ENCODE measurements around the gene KIF1A.
A peak's percentile ranks its signal among the peaks of the same experiment; 100 is the strongest.

KIF1A gene, protein sequence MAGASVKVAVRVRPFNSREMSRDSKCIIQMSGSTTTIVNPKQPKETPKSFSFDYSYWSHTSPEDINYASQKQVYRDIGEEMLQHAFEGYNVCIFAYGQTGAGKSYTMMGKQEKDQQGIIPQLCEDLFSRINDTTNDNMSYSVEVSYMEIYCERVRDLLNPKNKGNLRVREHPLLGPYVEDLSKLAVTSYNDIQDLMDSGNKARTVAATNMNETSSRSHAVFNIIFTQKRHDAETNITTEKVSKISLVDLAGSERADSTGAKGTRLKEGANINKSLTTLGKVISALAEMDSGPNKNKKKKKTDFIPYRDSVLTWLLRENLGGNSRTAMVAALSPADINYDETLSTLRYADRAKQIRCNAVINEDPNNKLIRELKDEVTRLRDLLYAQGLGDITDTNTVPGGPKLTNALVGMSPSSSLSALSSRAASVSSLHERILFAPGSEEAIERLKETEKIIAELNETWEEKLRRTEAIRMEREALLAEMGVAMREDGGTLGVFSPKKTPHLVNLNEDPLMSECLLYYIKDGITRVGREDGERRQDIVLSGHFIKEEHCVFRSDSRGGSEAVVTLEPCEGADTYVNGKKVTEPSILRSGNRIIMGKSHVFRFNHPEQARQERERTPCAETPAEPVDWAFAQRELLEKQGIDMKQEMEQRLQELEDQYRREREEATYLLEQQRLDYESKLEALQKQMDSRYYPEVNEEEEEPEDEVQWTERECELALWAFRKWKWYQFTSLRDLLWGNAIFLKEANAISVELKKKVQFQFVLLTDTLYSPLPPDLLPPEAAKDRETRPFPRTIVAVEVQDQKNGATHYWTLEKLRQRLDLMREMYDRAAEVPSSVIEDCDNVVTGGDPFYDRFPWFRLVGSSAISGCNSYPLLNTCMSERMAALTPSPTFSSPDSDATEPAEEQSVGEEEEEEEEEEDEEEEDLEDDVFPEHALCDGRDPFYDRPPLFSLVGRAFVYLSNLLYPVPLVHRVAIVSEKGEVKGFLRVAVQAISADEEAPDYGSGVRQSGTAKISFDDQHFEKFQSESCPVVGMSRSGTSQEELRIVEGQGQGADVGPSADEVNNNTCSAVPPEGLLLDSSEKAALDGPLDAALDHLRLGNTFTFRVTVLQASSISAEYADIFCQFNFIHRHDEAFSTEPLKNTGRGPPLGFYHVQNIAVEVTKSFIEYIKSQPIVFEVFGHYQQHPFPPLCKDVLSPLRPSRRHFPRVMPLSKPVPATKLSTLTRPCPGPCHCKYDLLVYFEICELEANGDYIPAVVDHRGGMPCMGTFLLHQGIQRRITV (N-terminal part only)

DNA sequence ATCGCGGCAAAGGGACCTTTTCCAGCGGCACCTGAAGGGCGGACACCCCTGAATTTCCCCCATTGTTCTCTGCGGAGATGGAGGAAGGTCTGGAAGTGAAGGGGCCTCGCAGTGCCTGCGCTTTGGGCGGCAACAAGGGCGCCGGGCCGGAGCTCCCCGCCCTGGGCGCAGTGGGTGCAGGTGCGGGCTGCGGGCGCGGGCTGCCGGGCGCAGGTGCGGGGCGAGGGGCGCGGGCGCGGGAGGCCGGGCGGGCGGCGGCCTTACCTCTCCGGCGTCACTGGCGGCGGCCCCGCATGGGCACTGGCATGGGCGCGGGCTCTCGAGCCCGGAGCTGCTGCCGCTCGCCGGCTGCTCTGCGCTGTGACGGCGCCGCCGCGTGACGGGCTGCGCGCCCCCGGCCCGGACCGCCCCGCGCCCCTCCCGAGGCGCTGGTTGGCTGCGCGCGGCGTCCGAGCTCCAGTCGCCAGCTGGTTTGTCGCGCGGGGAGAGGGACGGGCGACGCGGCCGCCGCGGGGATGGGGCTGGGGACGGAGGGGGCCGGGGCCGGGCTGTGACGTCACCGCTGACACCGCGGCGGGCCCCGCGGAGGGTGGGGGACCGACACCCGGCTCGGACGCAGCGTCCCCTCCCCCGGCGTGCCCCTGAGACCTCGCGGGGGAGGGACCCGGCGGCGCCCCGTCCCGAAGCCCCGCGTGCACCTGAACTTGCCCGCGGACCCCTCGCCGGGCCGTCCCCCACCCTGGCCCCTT, at the start of gene KIF1A:
Gene KIF1A (minus strand): TSS at position 362 of the 749 bp plus-strand sequence. CDS start 22,467 bp downstream, outside the sequence.
- DNase-seq, result no peak

DNA sequence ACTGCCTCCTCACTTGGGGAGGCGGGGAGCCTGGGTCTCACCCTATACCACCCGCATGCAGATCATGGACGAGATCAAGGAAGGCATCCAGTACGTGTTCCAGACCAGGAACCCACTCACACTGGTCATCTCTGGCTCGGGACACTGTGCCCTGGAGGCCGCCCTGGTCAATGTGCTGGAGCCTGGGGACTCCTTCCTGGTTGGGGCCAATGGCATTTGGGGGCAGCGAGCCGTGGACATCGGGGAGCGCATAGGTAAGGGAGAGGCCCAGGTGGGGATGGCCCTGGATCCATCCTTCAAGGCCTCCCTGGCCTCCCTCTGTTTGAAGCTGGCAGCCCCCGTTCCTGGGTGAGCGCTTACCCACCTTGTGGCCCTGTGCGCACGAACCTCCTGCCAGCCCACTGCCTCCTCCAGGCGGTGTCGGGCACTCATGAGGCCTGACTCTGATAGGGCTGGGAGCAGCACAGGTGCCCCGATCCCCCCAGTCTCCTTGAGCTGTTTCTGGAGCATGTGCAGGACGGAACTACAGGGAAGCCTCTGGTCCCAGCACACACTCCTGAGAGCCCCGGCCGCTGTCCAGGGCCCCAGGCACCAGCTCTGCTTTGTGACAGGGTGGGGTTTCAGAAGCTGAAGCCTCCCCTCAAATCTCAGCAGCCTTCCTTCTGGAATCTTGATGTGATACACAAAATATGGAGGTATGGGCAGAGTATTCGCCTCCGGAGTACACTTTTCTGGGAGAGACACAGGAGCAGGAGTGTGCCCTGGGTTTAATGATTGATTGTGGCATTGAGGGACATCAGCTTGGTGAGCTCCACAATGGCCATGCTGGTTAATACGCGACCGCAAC, 49.3 kb upstream of the KIF1A start:
- DNase-seq, result no peak

DNA sequence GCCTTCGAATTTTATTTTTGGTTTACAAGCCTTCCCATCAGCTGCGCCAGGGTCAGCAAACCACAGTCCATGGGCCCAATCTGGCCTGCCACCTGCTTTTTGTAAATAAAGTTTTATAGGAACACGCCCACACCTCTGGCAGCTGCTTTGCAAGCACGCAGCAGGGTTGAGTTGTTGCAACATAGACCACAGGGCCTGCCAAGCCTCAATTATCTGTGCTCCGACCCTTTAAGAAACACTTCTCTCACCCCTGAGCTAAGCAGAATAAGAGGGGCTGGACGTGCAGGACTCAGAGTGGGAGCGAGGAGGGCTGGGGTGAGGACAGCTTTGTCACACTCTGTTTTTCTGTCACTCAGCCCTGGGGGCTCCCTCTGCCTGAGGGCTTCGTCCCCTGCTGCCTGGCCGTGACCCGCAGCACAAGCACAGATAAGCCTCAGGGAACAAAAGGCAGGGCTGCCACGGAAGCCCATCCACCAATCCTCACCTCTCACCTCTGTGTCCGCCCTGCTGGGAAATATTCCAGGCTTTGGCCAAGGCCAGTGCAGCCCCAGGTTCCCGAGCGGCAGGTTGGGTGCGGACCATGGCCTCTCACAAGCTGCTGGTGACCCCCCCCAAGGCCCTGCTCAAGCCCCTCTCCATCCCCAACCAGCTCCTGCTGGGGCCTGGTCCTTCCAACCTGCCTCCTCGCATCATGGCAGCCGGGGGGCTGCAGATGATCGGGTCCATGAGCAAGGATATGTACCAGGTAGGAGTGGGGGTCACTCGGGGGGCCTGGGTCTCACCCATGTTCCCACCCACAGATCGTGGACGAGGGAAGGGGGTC, 48.5 kb upstream of the KIF1A start, which contains the start of gene AGXT:
Gene AGXT (plus strand): TSS at position 539 of the 823 bp plus-strand sequence. CDS start 42 bp downstream, at position 581.
- DNase-seq, result no peak

DNA sequence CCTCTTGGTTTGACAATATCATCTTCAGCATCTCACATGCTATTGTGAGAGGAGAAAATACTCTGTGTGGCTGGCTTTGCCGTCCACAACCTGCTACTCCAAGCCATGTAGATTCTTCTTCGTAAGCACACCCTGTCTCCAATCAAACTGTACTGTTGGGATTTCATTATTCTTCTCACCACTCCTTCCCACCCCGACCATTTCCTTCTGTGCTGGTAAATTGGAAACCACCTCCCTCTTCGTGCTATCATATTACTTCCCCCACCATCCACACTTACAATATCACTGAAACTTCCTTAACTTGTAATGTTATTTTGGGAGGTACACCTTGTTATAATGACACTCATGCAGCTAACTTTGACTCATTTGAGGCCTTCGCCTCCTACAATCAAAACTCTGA, 45.4 kb upstream of the KIF1A start:
- no peak for DNase-seq

DNA sequence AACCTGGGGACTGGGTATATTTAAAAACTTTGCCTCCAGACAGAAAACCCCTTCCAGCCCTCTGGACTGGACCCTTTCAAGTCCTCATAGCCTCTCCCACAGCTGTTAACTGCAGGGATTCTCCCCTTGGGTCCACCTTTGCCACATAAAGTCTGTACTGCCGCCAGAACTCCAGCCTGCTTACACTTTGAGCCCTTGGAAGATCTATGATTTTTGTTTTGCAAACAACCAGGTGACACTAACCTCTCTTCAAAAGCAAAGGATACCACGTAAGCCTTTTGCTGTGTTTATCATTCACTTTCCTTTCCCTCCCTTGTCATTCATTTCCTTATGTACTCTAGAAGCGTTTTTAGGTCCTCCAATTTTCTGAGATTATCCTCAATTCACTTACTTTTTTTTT, 44.5 kb upstream of the KIF1A start:
- no peak for DNase-seq

DNA sequence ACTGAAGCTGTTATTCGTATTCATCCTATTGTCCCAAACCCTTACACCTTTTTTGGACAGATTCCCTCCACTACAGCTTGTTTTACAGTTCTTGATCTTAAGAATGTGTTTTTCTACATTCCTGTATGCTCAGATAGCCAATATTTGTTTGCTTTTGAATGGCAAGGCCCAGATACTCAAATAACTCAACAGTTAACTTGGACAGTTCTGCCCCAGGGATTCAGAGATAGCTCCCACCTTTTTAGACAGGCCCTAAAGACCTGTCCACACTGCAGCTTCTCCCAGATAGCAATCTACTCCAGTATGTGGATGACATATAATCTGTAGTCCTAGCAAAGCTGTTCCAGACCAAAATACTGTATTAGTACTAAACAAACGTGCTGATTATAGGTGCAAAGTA, 41.5 kb upstream of the KIF1A start:
- no peak for DNase-seq

DNA sequence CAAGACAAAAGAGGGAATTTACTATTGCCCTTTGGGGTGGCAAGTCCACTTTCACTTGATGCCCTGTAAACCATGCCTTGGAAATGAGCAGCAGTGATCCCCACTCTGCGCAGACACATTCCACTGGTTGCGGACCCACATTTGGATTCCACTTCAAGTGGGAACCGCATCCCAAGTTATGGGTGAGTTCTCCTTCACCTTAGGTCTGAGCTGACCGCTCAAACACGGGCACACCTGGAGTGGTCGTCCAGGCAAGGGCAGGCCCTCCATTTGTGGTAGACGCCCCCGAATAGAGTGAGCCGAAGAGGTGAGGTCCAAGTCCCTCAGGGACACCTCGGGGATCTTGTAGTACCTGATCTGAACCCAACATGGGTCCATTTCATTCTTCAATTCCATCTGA, 38.9 kb upstream of the KIF1A start:
- DNase-seq, result no peak

DNA sequence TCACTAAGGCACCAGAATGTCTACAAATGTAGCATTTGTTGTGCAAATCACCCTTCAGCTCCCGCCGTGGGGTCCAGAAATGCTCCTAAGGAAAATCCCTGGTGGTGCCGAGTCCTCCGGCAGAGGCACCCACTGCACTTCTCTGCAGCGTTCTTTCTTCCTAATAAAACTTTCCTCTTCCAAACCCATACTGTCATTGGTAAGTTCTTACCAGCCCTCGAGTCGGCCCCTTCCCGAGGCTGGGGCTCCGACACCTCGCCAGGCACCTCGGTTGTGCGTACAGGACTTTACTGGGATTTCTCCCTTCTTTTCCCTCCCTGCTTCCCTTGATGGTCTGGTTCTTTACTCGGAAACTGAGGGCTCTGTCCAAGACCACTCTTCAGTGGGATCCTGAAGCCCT, 38.3 kb upstream of the KIF1A start:
- DNase-seq, result no peak

DNA sequence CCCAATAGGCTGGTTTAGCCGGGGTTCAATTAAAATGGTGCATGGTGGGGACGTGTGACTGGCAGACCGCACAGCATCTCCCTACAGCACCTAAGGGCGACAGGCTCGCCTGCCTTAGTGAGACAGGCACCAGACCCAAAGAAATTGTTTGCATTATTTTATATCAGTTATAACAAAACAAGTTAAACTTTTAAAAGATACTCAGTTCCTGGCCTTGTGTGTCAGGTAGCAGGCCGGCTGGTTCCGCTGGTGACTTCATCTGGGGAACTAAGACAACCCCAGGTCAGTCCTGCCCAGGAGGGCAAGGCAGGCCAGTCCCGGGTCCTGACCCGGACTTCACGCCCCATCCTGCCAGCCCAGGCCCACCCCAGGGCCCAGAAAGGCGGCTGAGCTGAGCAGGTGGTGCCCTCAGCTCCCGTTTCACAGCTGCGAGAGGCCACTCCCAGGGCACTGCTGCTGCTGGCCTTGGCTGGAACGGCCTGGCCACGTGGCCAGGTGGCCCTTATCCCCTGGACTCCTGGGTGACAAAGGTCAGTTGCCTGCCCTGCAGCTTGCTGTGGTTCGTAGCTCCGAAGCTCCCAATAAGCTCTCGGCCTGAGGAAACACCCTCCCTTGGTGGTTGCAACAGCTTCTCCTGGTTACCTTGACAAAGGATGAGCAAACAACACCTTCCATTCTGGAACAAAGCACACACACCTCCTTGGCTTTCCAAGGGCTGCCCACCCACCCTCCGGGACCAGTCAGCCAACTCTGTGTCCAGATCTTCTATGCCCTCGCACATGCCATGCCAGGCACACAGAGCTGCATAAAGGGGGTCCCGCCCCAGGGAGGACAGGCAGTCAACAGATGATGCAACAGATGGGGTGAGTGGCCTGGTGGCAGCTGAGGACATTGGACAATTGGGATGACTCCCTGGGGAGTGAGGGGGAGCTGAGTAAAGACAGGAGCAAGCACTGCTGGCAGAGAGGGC, 37.3 kb upstream of the KIF1A start:
- no peak for DNase-seq

DNA sequence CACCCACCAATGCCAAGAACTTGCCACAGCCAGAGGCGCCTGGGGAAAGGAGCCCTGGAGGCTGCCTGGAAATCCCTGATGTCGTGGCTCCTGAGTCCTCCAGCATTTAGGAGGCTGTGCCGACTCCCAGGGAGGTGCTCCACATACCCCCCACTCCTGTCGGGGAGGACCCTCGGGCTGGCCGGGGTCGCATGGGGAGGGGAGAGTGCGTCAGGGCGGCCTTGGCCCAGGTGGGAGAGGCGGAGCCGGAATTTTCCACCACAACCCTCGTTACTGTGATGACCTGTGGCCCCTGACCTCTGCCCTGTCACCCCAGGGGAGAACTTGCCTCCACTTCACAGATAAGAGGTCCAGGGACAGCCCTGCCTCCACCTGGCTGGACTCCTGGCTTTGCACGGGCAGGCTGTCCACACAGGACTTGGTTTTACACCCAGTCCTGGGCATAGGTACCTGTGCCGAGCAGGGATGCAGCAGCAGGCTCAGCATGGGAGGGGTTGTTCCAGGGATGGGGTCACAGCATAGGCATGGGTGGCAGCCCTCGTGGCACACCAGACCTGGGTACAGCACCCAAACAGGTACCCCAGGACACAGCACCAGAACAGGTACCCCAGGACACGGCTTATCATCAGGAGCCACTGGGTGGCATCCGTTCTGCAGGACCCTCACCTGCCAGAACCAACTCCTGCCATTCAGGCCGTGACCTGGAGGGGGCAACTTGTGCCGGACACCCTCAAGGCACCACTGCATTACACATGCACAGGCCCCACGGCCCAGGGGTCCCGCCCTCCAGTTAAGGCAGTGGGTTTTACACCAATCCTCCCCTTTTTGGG, 36.3 kb upstream of the KIF1A start:
- DNase-seq, result no peak

DNA sequence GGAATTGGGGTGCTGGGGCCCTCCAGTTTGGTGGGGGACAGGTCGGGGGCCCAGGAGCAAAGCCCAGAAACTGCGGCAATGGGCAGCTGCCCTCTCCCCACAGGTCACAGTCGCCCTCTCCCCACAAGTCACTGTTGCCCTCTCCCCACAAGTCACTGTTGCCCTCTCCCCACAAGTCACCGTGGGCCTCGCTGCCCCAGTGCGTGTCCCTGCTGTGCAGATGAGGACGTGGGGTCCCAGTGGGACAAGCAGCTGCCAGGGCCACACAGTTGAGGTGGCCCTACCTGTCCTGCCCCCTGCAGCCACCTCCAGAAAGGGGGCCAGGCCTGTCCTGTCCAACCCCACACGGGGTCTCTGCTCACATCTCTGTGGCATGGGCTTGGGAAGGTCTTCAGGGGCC, 35.7 kb upstream of the KIF1A start:
- no peak for DNase-seq

DNA sequence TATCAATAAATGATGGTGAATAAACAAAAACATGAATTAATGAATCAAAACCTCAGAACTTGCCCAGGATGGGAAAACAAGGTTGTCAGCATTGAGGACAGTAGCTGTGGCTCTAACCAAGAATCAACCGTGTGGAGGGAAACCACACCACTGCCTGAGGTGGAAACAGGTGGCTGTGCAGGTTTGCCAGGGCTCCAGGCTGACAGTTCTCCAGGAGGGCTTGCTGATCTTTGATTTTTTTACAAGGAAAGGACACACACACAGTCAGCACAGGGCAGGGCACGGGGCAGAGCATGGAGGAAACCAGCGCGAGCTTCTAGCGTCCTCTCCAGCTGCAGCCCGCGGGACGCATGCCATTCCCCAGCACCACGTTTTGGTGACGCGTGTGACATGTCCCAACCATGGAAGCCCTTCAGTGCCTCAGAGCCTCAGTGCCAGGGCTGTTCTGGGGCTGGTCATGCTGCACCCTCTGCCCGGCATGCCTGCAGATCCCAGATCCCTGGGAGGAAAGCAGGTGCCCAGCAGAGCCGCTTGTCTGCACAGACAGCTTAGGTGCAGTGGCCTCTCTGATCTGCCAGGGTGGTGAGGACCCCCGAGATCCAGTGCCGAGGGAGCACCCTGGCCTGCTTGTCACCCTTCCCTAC, 32.8 kb upstream of the KIF1A start:
- DNase-seq, result no peak

DNA sequence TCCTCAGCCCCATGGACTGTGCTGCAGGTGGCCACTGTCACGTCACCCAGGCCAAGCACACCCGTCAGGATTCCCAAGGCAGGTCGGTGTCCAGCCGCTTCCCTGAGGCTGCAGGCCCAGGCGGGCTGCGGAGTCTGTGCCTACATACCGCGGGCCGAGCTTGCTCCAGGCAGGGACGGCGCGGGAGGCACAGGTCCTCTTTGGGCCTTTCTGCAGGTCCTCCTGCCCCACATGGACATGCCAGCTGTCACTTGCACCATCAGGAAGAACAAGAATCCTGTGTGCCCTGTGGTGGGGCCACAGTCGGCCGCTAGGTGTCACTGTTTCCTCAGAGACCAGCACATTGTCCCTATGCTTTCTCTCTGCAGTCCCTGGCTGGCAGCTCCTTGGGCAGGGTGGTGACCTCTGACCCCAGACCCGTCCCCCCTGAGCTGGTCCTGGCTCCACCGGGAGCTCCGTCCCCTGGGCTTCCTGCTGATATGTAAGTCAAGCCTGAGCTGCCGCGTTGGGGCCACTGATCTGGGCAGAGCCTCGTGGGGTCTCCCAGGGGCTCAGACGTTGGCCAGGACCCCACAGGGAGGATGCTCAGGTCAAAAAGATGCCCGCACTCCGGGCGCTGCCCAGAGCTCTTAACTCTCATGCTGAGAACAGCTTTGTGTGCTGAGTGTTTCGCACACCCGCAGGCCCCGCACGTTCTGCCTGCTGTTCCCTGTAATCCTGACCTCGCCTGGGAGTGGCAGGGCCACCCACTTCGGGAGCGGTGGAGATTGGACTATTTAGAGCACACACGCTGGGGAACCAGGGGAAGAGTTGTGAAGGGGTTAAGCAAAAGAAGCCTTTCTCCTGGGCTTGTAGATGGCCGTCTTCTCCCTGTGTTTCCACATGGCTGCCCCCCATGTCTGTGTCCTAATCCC, 31.3 kb upstream of the KIF1A start:
- DNase-seq, result peak; percentile 81

DNA sequence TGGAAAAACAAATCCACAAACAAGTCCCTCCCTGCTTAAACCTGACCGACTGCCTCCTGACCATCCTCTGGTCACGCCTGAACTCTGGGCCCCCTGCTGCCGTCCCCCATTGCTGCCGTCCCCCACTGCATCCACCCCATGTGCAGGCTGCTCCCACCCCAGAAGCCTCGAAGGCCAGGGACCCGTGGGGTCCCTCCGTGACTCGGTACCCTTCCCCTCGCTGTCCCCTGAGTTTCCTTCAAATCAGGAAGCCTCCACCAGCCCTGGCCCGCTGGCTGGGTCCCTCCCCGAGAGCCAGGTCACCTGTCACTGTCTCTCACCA, 30.7 kb upstream of the KIF1A start:
- no peak for DNase-seq

DNA sequence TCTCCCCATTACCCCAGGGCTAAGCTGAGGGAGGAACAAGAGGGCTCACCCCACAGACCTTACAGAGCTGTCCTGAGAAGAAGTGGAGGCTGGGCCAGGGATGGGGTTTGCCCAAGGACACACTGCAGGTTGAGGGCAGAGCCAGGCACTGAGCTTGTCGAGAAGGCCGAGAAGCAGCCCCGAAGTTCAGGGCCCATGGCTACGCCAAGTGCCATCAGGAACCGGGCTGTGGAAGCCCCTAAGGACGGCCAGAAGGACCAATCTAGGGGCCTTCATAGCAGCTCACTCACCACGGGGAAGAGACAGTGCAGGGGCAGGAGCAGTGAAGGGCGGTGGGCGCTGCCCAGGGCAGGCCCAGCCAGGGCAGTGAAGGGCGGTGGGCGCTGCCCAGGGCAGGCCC, 30.0 kb upstream of the KIF1A start:
- DNase-seq, result no peak

DNA sequence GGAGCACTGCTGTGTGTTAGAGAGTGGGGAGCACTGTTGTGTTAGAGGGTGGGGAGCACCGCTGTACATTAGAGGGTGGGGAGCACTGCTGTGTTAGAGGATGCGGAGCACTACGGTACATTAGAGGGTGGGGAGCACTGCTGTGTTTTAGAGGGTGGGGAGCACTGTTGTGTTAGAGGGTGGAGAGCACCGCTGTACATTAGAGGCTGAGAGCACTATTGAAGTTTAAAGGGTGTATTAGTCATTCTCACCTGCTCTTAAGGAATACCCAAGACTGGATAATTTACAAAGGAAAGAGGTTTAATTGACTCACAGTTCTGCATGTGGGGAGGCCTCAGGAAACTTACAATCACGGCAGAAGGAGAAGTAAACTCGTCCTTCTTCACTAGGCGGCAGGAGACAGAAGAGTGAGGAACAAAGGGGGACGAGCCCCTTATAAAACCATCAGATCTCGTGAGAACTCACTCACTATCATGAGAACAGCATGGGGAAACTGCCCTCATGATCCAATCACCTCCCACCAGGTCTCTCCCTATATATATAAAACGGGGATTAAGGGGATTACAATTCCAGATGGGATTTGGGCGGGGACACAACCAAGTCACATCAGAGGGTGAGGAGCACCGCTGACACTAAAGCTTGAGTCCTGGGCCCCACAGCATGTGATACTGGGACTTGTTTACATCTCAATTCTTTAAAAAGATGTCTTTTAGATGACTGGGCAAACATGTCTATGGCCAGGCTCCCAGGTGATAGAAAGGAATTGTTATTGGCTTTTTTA, 29.1 kb upstream of the KIF1A start:
- DNase-seq, result no peak
